T-helper 17 cell (primary cell): ENCODE measurements around the gene ARHGAP1. TPM values are rescaled to one million over a fixed set of nuclear protein-coding genes. Genes with fewer than 3 reads are reported as not detected.
"Not testable (repeated sequence)": the region's sequence is repeated elsewhere in the genome, so short reads cannot be mapped to it uniquely, and the experiment has no call there.

Experiments used
- ATAC-seq: fragments of 150-1000 bp; cut with Tn5 transposase; 2 replicates; pipeline ENCODE4 v1.10.0; 2021; ENCODE audit warnings: mild to moderate bottlenecking, moderate library complexity
- DNase-seq, 3 donors: peaks; one replicate each; pipeline versions ENCODE4 v3.0.0 to v3.0.0-alpha.2; 2020 to 2021
- H3K9me3 ChIP-seq: one replicate; pipeline ENCODE4 v1.7.0; 2013; ENCODE audit warnings: low read length, mild to moderate bottlenecking; ENCODE audit not compliant: control insufficient read depth, poor library complexity, severe bottlenecking
- H3K27ac Mint-ChIP-seq: one replicate; pipeline ENCODE4 v1.8.0; 2022; ENCODE audit warnings: mild to moderate bottlenecking, moderate library complexity, mixed read lengths
- H3K27me3 Mint-ChIP-seq: one replicate; pipeline ENCODE4 v1.8.0; 2022; ENCODE audit warnings: mixed read lengths
- H3K36me3 Mint-ChIP-seq: one replicate; pipeline ENCODE4 v1.8.0; 2022; ENCODE audit warnings: low read depth, mixed read lengths
- H3K4me1 Mint-ChIP-seq: one replicate; pipeline ENCODE4 v1.8.0; 2022; ENCODE audit warnings: mild to moderate bottlenecking, mixed read lengths
- H3K4me3 Mint-ChIP-seq: one replicate; pipeline ENCODE4 v1.8.0; 2022; ENCODE audit warnings: mild to moderate bottlenecking, moderate library complexity, mixed read lengths
- total RNA-seq, 4 donors: library from RNA in 2 of 4; stranded (reverse) in 2 of 4; gene quantifications; one replicate each; pipeline ENCODE4 v1.2.3 and lab custom pipeline; 2022 to 2026

The ARHGAP1 gene
- total RNA-seq, 2 donors from 2014 or later: 58.0 to 65.9 TPM

DNA sequence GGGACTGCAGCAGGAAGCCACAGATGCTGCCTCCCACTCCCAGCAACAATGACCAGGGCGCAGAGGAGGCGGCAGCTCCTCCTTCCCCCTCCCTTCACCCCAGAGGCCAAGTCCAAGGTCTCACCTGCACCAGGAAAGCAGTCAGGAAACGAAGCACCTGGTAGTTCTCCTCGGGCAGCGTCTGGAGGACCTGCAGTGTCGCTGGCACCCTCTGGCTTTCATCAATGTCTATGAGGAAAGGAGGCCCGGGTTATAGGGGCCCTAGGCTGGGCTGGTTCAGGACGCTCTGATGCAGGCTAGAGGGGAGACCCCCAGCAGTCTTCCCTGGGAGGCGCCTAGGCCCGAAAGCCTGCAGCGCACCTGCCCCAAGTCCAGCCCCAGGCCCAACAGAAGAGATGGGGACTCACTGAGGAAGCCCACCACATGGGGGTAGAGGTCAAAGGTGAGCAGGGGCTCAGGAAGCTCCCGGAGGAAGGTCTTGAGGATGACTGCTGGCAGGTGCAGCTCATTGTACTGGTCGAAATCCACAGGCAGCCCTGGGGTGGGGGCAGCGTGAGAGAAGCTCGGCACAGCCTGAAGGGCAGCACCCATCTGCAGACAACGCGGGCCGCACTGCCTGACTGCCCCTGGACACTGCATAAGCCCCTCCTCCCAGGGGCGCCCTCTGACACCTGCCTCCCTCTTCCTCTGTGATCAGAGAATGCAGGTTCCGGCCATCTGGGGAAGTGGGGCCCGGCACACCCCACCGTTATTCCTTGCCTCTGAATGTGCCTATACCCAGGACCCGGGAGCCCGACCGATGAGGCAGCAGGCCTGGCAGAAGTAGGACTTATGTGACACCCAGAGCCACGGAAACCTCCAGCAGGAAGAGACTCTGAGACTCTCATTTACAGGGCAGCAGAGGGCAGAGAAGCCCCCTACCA lies 20.9 kb downstream of the ARHGAP1 start:
- DNase-seq: no peak
- no peaks in the 10 kb centered on the region for H3K9me3 ChIP-seq
- Mint-ChIP-seq H3K4me1 (peaks cover 21% of the 10 kb centered on the region), H3K36me3 (no peaks in the 10 kb centered on the region), H3K27me3 (no peaks in the 10 kb centered on the region), H3K27ac (no peak overlapping the region), H3K4me3 (no peak overlapping the region)
- no peak for ATAC-seq

DNA sequence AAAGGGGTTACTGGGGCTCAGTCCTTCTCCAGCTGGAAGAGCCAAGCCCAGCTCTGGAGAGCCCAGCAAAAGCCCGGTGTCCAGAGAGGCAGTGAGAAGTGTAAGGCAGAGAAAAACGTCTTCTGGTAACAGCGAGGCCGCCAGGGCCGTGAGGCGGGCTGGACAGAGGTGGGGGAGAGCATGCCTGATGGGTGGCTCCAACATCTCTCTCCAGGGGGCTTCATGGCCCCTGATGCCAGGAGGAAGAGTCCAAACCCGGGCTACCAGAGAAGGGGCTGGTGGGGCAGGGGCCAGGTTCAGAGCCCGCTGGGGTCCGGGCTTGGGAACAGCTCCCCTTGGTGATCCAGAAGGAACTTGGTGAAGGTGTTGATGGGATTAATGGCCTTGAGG lies 21.7 kb downstream of the ARHGAP1 start:
- Mint-ChIP-seq H3K27me3 (no peaks in the 10 kb centered on the region), H3K27ac (peak overlapping the region; percentile 85), H3K36me3 (no peaks in the 10 kb centered on the region)

DNA sequence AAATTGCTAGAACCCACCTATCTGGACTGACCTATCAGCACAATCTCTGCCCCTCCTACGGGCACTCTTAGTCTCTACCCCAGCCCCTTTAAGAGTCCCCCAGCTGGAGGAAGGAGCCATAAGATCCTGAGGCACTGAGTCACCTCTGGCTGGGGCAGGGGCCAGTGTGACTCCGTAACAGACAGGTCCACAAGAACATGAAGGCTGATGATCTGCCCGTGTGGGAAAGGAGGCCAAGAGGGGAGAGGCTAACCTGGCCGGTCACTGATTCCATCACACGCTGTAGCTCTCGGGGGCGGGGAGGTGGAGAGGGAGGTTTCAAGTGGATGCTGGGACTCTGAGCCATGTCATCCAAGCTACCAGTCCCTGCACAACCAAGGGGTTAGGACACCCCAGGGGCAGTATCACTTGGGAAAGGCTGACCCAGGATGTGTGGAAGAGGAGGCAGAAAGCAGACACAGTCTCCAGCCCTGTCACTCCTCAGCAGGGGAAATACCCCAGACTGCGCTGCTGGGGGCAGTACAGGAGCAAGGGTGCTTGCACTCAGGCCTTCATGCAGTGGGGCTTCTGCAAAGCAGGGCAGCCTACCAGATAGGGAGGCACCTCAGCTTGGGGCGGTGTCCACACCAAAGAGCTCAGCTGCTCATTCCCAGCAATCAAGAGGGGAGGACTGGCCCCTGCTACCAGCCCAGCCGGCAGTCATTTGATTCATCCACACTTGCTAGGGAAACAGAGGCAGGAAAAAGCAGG lies 22.3 kb downstream of the ARHGAP1 start:
- Mint-ChIP-seq H3K4me1 (peaks cover 28% of the 10 kb centered on the region), H3K36me3 (no peaks in the 10 kb centered on the region), H3K27ac (peak overlapping the region; percentile 85), H3K4me3 (peak overlapping the region; percentile 26), H3K27me3 (no peaks in the 10 kb centered on the region)
- H3K9me3 ChIP-seq: no peaks in the 10 kb centered on the region
- DNase-seq (no peak), ATAC-seq (no peak)

More for the DNA sequence above, 21.7 kb downstream of the ARHGAP1 start:
- ATAC-seq: no peak
- DNase-seq: no peak
- Mint-ChIP-seq H3K4me1 (peaks cover 25% of the 10 kb centered on the region), H3K4me3 (peak overlapping the region; percentile 26)
- H3K9me3 ChIP-seq: no peaks in the 10 kb centered on the region

DNA sequence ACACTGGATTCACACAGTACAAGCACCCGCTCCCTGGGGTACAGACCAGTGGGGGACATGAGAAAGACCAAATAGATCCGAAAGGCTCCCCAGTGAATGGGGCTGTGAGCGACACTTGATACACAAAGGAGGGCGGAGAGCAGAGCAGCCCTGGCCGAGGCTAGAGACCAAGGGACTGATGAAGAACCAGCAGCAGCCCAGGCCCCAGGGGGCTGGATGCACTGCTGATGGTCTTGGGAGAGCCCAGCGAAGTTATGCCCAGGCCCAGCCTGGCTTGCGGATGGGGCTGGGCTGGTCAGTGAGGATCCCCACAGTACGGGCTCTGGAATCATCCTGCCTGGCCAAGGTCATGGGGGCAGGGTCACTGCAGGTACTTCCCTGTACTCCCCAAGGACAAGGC lies 23.2 kb downstream of the ARHGAP1 start:
- H3K27ac Mint-ChIP-seq: peak overlapping the region; percentile 84
- H3K36me3 Mint-ChIP-seq: peaks cover 2% of the 10 kb centered on the region
- ATAC-seq: no peak
- peaks cover 36% of the 10 kb centered on the region for H3K4me1 Mint-ChIP-seq
- DNase-seq: no peak
- peak overlapping the region; percentile 44 for H3K4me3 Mint-ChIP-seq
- H3K27me3 Mint-ChIP-seq: no peaks in the 10 kb centered on the region
- no peaks in the 10 kb centered on the region for H3K9me3 ChIP-seq

DNA sequence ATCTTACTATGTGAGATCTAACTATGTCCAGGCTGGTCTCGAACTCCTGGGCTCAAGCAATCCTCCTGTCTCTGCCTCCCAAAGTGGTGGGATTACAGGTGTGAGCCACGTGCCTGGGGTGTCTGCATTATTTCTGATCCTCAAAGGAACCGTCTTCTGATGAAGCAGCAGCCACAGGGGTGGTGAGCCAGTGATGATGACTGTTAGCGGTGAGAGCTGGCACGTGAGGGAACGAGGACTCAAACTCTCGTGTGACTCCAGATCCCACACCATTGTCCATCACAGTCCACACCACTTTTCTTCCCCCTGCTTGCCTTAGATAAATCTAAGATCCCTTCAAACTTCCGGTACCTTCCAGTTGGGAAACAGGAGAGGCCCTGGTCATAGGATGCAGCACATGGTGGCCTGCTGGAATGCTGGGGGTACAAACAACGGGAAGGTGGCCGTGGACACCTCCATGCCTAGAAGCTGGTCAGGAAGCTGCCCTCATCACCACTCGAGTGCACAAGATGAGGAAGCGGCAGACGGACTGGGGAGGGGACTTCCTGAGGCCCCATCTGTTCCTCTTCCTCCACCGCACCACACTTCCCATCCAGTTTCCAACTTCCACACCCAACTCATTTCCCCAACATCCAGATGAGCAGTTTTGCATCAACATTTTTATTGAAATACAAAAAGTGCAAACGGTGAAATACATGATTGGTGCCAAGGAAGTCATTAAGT lies 23.8 kb downstream of the ARHGAP1 start:
- Mint-ChIP-seq H3K36me3 (peaks cover 2% of the 10 kb centered on the region), H3K4me3 (peak overlapping the region; percentile 44), H3K27me3 (no peaks in the 10 kb centered on the region), H3K27ac (peak overlapping the region; percentile 84), H3K4me1 (peaks cover 42% of the 10 kb centered on the region)
- DNase-seq: no peak
- H3K9me3 ChIP-seq: no peaks in the 10 kb centered on the region
- no peak for ATAC-seq

DNA sequence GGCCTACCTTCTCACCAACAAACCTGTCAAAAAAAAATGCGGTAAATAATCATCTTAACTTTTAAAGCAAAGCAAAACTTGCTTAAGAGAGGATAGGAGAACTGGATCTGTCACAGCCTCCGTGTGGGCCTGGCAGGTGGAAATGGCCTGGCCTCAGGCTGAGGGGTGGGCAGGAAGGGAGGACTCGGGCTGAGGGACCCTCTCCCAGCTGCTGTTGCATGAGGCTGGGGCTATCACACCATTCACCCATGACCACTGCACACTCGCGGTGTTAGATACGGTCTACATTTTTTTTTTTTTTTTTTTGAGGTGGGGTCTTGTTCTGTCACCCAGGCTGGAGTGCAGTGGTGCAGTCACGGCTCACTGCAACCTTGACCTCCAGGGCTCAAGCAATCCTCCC lies 24.5 kb downstream of the ARHGAP1 start:
- Mint-ChIP-seq H3K27ac (peak overlapping the region; percentile 89), H3K36me3 (peaks cover 2% of the 10 kb centered on the region), H3K4me1 (peaks cover 46% of the 10 kb centered on the region), H3K27me3 (no peaks in the 10 kb centered on the region), H3K4me3 (peak overlapping the region; percentile 39)
- H3K9me3 ChIP-seq: no peaks in the 10 kb centered on the region
- ATAC-seq (no peak), DNase-seq (no peak)

DNA sequence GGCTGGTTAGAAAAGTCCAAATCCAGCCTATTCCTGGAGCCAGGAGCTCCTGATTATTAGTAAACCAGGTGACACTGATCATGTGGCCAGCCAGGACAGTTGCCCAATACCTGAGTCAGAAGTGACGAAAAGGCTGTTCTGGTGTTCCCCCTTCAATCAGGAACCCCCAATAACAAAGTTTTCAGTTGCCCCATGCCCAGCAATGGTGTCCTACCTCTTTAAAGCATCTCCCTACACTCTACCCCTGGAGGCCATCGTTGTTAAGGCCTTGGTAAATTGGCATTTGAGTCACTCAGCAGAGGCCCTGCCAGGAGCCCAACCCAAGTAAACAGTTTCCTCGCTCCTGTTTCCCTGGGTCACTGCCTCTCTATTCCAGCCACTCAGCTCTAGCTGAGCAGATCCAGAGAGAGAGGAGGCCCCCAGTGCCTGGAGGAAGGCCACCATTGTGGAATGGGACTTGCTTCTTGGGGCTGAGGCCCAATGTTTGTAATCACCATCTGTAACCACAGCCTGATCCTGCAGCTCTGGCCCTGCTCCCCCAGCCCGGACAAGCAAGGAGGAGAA lies 25.0 kb downstream of the ARHGAP1 start:
- no peak for DNase-seq
- no peaks in the 10 kb centered on the region for H3K27me3 Mint-ChIP-seq
- ATAC-seq: no peak
- no peaks in the 10 kb centered on the region for H3K9me3 ChIP-seq
- peak overlapping the region; percentile 89 for H3K27ac Mint-ChIP-seq
- H3K4me3 Mint-ChIP-seq: peak overlapping the region; percentile 39
- H3K36me3 Mint-ChIP-seq: peaks cover 2% of the 10 kb centered on the region
- peaks cover 49% of the 10 kb centered on the region for H3K4me1 Mint-ChIP-seq

DNA sequence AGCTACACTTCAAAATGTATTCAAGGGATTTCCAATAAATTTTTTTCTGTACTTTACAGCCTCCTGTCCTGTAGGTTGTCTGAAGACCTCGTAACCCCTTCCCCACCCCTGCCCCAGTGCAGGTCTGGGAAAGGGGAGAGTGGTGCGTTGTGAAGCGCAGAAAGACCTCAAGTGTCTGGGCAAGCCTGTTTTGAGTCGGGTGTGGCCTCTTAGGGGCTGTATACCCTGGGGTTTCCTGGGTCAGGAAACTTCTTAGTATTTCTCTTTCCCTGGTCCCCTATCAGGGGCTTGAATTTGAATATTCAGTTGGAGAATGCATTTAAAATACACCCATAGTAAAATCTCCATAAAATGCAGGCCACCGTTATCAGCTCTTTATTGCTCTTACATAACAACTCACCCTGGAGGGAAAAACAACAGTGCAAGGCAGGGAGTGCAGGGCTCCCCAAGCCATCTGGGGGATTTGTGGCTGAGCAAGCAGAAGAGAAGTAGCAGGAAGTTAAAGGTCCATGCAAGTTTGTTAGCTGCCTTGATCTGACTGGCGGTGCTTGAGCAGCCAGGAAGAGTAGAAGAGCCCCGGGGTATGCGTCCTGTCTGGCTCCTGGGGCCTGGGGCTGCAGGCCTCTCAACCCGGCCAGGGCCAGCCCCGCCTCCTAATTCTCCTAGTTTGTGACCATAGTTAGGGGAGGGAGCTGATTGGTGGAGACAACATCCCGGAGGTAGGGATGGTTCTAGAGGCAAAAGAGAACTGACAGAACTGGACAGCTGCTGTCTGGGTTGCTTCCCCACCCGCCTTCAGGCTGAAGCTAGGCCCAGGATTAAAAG lies 25.7 kb downstream of the ARHGAP1 start:
- H3K27me3 Mint-ChIP-seq: no peaks in the 10 kb centered on the region
- ATAC-seq (peak; percentile 26), DNase-seq (no peak)
- H3K4me1 Mint-ChIP-seq: peaks cover 53% of the 10 kb centered on the region
- H3K36me3 Mint-ChIP-seq: peaks cover 3% of the 10 kb centered on the region
- peak overlapping the region; percentile 73 for H3K4me3 Mint-ChIP-seq
- H3K27ac Mint-ChIP-seq: peak overlapping the region; percentile 89
- no peaks in the 10 kb centered on the region for H3K9me3 ChIP-seq

DNA sequence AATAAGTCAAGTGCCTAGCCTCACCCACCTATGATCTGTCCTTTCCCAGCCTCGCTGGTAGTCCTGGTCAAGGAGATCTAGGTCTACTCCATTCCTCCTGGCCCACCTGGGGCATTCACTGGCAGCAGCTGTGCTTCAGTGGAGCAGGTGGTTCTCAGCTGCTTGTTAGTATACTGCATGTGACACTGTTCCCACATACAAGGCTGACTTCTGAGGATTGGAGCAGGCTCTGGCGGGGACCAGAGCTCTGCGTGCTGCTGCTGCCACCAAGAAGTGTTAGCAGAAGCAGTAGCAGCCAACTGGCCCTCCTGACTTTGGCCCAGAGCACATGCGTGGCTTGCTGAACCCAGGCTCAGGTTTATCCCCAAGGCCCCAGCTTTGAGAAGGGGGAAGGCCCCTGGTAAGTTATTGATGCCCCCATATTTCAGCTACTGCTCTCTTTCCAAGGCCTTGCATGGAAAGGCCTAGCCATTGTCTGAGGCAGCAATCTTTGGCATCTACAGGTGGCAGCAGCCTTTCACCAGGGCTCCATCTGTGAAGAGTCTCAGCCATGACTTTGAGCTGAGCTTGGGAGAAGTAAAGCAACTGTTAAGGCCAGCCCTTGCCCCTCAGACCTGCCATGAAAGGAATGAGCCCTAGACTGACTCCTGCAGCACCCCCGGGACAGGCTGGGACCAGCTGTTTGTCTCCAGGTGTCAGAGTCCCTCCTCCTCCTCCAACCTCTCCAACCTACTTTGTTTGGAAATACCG lies 26.5 kb downstream of the ARHGAP1 start:
- H3K4me1 Mint-ChIP-seq: peaks cover 59% of the 10 kb centered on the region
- no peak overlapping the region for H3K4me3 Mint-ChIP-seq
- no peak for ATAC-seq
- no peaks in the 10 kb centered on the region for H3K27me3 Mint-ChIP-seq
- peaks cover 4% of the 10 kb centered on the region for H3K36me3 Mint-ChIP-seq
- peak overlapping the region; percentile 89 for H3K27ac Mint-ChIP-seq
- DNase-seq: no peak
- H3K9me3 ChIP-seq: no peaks in the 10 kb centered on the region

DNA sequence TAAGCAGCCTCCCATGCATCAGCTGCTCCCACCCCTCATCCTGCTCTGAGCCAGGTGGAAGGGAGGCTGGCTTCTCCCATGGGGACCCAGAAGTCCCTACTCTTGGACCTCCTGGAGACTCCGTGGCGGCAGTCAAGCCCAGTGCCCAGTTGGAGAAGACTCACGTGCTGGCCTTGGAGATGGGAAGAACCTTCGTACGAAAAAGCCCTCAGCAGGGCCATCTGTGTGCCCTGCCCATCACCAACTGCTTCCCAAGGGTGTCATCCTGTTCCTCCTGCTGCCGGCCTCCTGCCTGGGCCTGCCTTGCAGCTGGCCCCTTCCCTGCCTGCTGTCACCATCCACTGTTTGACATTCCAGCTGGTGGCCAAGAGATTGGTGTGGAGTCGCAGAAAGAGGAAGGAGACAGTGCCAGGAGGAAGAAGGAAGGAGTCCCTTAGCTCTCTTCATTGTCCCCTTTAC lies 28.0 kb downstream of the ARHGAP1 start:
- H3K27me3 Mint-ChIP-seq: no peaks in the 10 kb centered on the region
- no peak for ATAC-seq
- H3K9me3 ChIP-seq: no peaks in the 10 kb centered on the region
- H3K27ac Mint-ChIP-seq: peak overlapping the region; percentile 93
- DNase-seq: no peak
- peak overlapping the region; percentile 73 for H3K4me3 Mint-ChIP-seq
- peaks cover 4% of the 10 kb centered on the region for H3K36me3 Mint-ChIP-seq
- peaks cover 61% of the 10 kb centered on the region for H3K4me1 Mint-ChIP-seq

DNA sequence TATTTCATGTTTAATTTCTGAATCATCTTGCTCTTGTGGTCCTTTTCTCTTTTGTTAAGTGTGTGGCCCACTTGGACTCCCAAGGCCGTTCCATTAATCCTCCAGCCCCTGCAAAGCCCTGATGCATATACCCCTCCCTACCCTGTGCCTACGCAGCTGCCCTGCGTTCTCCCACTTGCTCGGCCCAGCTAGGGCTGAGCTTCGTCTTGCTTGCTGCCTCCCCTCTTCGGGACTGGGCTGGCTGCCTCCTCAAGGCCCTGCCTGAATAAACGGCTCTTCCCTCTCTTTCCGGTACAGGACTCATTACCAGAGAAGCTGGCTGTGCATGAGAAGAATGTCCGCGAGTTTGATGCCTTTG lies 28.5 kb downstream of the ARHGAP1 start:
- Mint-ChIP-seq H3K27me3 (no peaks in the 10 kb centered on the region), H3K27ac (peak overlapping the region; percentile 93), H3K4me1 (peaks cover 57% of the 10 kb centered on the region), H3K4me3 (peak overlapping the region; percentile 73), H3K36me3 (peaks cover 4% of the 10 kb centered on the region)
- H3K9me3 ChIP-seq: no peaks in the 10 kb centered on the region
- ATAC-seq: no peak
- DNase-seq: no peak

DNA sequence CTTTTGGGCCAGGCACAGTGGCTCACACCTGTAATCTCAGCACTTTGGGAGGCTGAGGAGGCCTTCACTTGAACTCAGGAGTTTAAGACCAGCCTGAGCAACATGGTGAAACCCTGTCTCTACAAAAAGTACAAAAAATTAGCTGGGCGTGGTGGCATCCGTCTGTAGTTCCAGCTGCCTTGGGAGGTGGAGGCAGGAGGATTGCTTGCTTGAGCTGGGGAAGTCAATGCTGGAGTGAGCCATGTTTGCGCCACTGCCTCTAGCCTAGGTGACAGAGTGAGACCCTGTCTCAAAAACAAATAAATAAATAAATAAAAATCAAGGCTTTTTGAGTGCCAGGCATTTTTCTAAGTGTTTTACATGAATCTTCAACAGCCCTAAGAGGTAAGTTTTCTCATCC lies 29.9 kb downstream of the ARHGAP1 start:
- not testable (repeated sequence) for H3K27me3 Mint-ChIP-seq, DNase-seq, H3K9me3 ChIP-seq, H3K36me3 Mint-ChIP-seq
- H3K4me3 Mint-ChIP-seq: peak overlapping the region; percentile 73
- peaks cover 49% of the 10 kb centered on the region for H3K4me1 Mint-ChIP-seq
- ATAC-seq: peak; percentile 1
- H3K27ac Mint-ChIP-seq: peak overlapping the region; percentile 93
